Measurements from ENCODE around the gene PLEKHA4.
A peak's percentile ranks its signal among the peaks of the same experiment; 100 is the strongest.
"Not testable (repeated sequence)": the region's sequence is repeated elsewhere in the genome, so short reads cannot be mapped to it uniquely, and the experiment has no call there.

PLEKHA4 gene

DNA sequence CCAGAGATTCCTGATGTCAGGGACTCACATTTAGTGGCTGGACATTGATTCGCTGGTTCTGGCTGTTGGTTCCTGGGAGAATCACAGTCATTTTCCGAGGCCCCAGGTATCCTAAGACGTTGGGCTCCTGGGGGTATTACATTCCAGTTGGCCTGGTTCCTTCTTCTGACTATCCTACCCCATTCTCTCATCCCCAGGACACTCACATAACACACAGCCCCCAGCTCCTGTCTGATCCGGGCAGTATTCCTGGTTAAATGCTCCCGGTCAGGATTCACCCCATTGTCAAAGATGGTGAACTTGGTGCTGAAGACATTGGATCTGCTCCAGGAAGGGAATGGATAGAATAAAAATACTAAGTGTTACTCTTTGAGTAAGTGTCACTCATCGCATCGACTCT, 15.3 kb upstream of the PLEKHA4 start:
- no peak for DNase-seq

GRCh38 chr19:48881741-48882657, 13.6 kb upstream of the PLEKHA4 start:
- no peak for DNase-seq

DNA sequence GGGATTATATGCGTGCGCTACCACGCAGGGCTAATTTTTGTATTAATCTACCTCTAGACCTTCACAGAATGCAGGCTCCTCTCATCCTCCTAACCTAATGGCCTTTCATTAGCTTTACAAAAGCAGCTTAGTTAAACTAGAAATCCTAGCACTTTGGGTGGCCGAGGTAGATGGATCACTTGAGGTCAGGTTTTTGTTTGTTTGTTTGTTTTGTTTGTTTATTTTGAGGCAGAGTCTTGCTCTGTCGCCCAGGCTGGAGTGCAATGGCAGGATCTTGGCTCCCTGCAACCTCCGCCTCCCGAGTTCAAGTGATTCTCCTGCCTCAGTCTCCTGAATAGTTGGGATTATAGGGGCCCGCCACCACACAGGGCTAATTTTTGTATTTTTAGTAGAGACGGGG, 11.3 kb upstream of the PLEKHA4 start:
- not testable (repeated sequence) for DNase-seq

GRCh38 chr19:48879025-48879637, 10.7 kb upstream of the PLEKHA4 start:
- DNase-seq: no peak

DNA sequence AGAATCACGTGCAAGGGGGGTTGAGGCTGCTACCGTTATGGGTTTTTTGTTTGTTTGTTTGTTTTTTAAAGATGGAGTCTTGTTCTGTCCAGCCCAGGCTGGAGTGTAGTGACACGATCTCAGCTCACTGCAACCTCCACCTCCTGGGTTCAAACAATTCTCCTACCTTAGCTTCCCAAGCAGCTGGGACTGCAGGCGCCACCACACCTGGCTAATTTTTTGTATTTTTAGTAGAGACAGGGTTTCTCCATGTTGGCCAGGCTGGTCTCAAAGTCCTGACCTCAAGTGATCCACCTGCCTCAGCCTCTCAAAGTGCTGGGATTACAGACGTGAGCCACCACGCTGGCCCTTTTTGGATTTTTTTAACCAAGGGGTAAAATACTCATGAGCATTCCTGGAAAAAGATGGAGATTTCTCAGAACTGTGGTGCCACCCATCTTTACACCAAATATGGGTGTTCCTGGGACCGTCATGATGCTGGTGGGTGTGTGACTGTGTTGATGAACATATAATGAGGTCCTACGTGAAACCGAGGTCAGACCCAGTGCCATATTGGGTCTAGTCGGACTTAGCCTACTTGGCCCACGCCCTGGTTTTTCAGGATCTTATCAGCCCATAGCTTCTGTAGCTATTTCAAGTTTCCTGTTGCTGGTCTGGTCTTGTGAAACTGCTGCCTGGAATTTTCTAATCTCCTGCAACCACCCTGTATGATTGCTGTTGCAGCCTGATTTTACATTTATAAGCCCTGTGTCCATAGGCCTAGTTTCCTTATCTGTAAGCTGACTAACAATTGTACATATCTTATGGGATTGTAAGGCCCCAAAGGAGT, 10.0 kb upstream of the PLEKHA4 start:
- no peak for DNase-seq

DNA sequence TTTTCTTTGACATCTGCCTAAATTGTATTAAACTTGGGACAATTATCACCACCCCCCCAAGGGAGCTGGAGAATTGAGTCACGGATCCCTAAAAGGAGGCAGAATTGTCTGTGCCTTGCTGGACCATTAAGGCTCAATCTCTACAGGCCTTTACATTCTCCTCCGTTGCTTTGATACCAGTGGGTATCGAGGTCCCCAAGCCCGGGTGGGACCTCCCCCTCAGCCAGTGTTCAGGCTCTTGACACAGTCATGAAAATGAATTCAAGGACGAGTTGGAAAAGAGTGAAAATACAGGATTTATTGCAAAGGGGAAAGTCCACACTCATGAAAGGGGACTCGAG, 9.4 kb upstream of the PLEKHA4 start:
- DNase-seq: no peak

GRCh38 chr19:48876043-48876981, 7.9 kb upstream of the PLEKHA4 start:
- not testable (repeated sequence) for DNase-seq

DNA sequence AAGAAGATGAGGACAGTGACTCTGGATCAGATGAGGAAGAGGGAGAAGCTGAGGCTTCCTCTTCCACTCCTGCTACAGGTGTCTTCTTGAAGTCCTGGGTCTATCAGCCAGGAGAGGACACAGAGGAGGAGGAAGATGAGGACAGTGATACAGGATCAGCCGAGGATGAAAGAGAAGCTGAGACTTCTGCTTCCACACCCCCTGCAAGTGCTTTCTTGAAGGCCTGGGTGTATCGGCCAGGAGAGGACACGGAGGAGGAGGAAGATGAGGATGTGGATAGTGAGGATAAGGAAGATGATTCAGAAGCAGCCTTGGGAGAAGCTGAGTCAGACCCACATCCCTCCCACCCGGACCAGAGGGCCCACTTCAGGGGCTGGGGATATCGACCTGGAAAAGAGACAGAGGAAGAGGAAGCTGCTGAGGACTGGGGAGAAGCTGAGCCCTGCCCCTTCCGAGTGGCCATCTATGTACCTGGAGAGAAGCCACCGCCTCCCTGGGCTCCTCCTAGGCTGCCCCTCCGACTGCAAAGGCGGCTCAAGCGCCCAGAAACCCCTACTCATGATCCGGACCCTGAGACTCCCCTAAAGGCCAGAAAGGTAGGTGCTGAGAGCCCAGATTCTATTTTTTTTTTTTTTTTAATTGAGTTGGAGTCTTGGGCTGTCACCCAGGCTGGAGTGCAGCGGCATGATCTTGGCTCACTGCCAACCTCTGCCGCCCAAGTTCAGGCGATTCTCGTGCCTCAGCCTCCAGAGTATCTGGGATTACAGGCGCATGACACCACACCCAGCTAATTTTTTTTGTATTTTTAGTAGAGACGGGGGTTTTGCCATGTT, 6.1 kb upstream of the PLEKHA4 start:
- peak; percentile 88 for DNase-seq

DNA sequence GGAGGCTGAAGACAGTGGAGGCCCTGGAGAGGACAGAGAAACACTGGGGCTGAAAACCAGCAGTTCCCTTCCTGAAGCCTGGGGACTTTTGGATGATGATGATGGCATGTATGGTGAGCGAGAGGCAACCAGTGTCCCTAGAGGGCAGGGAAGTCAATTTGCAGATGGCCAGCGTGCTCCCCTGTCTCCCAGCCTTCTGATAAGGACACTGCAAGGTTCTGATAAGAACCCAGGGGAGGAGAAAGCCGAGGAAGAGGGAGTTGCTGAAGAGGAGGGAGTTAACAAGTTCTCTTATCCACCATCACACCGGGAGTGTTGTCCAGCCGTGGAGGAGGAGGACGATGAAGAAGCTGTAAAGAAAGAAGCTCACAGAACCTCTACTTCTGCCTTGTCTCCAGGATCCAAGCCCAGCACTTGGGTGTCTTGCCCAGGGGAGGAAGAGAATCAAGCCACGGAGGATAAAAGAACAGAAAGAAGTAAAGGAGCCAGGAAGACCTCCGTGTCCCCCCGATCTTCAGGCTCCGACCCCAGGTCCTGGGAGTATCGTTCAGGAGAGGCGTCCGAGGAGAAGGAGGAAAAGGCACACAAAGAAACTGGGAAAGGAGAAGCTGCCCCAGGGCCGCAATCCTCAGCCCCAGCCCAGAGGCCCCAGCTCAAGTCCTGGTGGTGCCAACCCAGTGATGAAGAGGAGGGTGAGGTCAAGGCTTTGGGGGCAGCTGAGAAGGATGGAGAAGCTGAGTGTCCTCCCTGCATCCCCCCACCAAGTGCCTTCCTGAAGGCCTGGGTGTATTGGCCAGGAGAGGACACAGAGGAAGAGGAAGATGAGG, 5.3 kb upstream of the PLEKHA4 start:
- no peak for DNase-seq

- peak; percentile 96 for DNase-seq
Observed at GRCh38 chr19:48872884-48873475, 4.6 kb upstream of the PLEKHA4 start.

GRCh38 chr19:48872182-48872883, 3.9 kb upstream of the PLEKHA4 start, which contains the start of gene PPP1R15A:
PPP1R15A (plus strand) TSS chr19:48872421; CDS start chr19:48873234, 813 bp downstream.
- peak; percentile 97 for DNase-seq

- not testable (repeated sequence) for DNase-seq
Observed at GRCh38 chr19:48871471-48872181, 3.2 kb upstream of the PLEKHA4 start.

DNA sequence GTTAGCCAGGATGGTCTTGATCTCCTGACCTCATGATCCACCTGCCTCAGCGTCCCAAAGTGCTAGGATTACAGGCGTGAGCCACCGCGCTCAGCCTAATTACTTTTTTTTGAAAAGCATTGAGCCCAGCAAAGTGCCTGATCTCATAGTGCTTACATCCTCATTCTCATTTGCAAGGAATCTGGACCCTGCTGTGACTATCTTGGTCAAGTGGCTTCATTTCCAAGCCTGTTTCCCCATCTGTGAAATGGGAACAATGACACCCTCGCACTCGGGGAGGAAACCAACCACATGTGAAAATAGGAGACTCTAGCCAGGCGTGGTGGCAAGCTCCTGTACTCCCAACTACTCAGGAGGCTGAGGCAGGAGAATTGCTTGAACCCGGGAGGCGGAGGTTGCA, 1.6 kb upstream of the PLEKHA4 start:
- no peak for DNase-seq

DNA sequence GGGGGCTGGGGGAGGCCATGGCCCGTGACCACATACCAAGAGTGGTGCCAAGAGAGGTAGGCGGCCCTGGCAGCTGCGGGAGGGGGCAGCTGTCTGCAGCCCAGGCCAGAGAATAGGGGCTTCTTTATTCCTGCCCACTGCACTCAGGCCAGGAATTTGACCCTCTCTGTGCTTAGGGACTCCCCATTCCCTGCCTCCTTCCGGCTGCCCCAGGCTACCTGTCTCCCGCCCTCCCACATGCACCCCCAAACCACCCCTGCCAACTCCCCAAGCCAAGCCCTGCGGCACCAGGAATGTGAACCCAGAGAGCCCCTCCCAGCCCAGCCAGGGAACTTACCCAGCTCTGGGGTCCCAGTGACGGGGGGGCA, 687 bp downstream of the PLEKHA4 start:
- DNase-seq: no peak

DNA sequence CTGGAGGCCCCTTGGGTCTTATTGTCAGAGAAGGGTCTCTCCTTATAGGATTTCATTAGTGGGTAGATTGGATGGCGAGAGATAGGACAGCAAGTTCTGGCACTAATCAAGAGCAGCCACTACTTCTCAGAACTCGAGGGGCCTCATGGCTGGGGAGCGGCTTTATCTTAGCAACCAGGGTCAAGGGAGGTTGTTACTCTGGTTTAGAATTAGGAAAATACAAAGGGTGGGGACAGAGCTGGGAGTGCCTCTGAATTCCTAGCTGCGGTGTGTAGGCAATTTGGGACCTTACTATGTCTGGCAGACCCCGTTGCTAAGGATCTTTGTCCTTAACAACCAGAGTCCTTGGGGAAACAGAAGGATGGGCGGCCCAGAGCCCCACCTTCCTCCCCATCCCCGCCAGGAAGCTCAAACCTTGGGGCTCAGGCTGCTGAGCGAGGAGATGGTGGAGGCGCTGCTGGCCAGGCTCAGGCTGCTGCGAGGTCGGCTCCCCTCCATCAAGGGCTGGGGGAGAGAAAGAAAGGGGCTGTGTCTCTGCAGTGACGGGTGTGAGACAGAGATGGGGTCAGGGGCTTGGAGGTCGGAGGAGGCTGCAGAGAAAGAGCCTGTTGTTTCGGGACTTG, 1.2 kb downstream of the PLEKHA4 start:
- no peak for DNase-seq

DNA sequence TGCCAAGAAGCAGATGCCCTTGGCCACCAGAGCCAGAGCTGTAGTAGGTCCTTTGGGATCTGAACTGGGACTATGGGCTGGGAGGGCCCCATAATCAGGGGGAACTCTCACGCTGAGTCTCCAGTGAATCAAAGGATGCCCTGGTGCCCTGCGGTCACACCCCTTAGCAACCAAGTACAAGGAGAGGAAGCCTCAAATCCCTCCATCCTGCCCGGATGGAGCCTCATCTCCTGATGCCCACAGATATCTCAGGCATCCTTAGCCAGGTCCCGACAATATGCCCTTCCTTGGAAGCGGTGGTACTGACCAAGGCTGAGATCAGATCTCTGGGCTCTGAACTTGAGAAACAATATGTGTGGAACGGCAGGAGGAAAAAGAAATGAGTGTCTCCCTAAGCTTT, 1.7 kb downstream of the PLEKHA4 start:
- DNase-seq: no peak

DNA sequence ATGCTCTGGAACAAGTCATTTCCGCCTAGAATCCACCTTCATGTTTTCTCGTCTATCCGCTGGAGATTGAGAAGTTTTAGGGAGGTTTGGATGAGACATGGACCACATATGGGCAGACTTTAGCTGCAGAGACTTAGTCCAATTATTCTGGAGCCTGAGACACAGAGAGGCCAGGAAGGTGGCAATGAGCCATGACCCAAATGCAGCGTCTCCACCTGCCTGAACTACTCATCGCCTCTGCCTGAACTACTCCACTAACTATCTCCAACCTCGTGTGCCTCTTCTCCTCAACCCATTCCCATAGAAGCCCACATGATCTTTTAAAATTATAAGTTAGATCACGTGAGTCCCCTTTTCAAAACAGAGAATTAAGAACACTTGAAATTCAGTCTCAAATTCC, 5.6 kb downstream of the PLEKHA4 start:
- no peak for DNase-seq

DNA sequence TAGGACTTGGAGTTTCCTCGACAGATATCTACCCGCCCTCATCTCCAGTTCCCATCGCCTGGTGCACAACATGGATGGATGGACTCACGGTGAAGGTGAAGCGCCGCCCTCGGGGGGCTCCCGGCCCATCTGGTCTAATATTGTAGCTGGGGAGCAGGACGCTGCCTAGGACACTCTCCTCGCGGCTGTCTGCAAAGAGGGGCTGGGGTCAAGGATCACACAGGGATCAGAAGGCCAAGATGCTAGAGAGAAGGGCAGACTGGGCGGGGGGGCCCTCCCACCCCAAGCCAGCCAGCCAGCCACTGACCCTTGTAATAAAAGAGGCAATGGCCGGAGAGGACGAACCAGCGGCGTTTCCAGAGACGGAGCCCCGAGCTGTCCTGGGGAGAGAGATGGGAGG, 7.1 kb downstream of the PLEKHA4 start:
- DNase-seq: no peak
